Heart right ventricle (tissue), 16 donors: ENCODE results near the gene SDF2L1. TPM values are rescaled to one million over a fixed set of nuclear protein-coding genes. Genes with fewer than 3 reads are reported as not detected.
"Not testable (repeated sequence)": the region's sequence is repeated elsewhere in the genome, so short reads cannot be mapped to it uniquely, and the experiment has no call there.

Source experiments
- ATAC-seq, 8 donors: fragments of 200-7000 bp; cut with Tn5 transposase; one replicate each; pipeline ENCODE4 v1.9.1; 2020; ENCODE audit warnings: mild to moderate bottlenecking in 8 of 8, moderate library complexity in 8 of 8, moderate number of reproducible peaks in 1 of 8
- DNase-seq, 2 donors: peaks; one replicate each; pipeline ENCODE4 v3.0.0-alpha.2; 2020
- H3K27ac ChIP-seq, 10 donors: fragments of 200-600 bp; sonication (generic) in 2 of 10; one replicate each; pipeline versions ENCODE4 v1.5.0 to v1.8.0; 2020 to 2022; ENCODE audit warnings: mild to moderate bottlenecking in 3 of 10
- H3K27me3 ChIP-seq, 7 donors: fragments of 200-600 bp; one replicate each; pipeline ENCODE4 v1.8.0; 2021 to 2022; ENCODE audit warnings: mild to moderate bottlenecking in 2 of 7
- H3K36me3 ChIP-seq, 9 donors: fragments of 200-600 bp; sonication (generic) in 1 of 9; one replicate each; pipeline versions ENCODE4 v1.5.0 to v1.8.0; 2020 to 2022; ENCODE audit warnings: mild to moderate bottlenecking in 2 of 9
- H3K4me1 ChIP-seq, 9 donors: fragments of 200-600 bp; sonication (generic) in 1 of 9; one replicate each; pipeline versions ENCODE4 v1.5.0 to v1.8.0; 2020 to 2022; ENCODE audit warnings: mild to moderate bottlenecking in 4 of 9
- H3K4me3 ChIP-seq, 10 donors: fragments of 200-600 bp; sonication (generic) in 2 of 10; one replicate each; pipeline versions ENCODE4 v1.5.0 to v1.8.0; 2020 to 2022; ENCODE audit warnings: mild to moderate bottlenecking in 7 of 10, moderate library complexity in 2 of 10
- H3K9me3 ChIP-seq, 11 donors: fragments of 200-600 bp in 10 of 11; sonication (generic) in 2 of 11; one replicate each; pipeline versions ENCODE4 v1.5.0 to v1.8.0; 2013 to 2022; ENCODE audit warnings: mild to moderate bottlenecking in 2 of 11, control low read depth in 1 of 11, moderate library complexity in 1 of 11
- WGBS, 2 donors: extraction: QIAGEN DNeasy Blood & Tissue Kit; methylation state at CpG; one replicate each; pipeline ENCODE4 v1.1.7; 2013; ENCODE audit warnings: inconsistent platforms in 1 of 2; 5-methylcytosine and 5-hydroxymethylcytosine counted together
- intact Hi-C, 10 donors: fragments of 100-400 bp; cut with DNase I; formaldehyde crosslinking; loops; one replicate each; pipeline versions ENCODE4 v1.11.1 to v1.14.2; 2022
- polyA plus RNA-seq, 2 donors: library from polyadenylated mRNA; stranded (reverse); fragments of 200-250 nt; gene quantifications; one replicate each; pipeline ENCODE4 v1.2.3, GENCODE V29; 2013
- total RNA-seq, 10 donors: library from RNA; stranded (reverse); fragmentation: NEBNext Ultra II Directional in 3 of 10; extraction: Animal tissue kit (Norgen Biotek cat#: 25700) in 3 of 10; gene quantifications; one replicate each; pipeline versions ENCODE4 v1.2.1 to v1.2.4, GENCODE V29; 2021 to 2023
- TF ChIP-seq, protein P1 (sequence below), 9 donors: fragments of 200-600 bp; sonication (generic) in 2 of 9; IDR thresholded peaks; one replicate each; pipeline versions ENCODE4 v1.5.0 to v1.8.0; 2021 to 2022; ENCODE audit warnings: antibody characterized with exemption in 9 of 9, mild to moderate bottlenecking in 5 of 9, moderate library complexity in 1 of 9
- donor health status: Arrhythmogenic right ventricular cardiomyopathy.
- donor health status: ischemic (EF 13 %, LVEDD 7.1; RV severe dilation, severe dysfunction).
- donor health status: healthy with polysubstance abuse.
- donor health status: DM: no; HTN: yes; CAD: no.
- donor health status: DM: no; HTN: no; CAD: no.
- donor health status: ischemic (EF 25% LVEDD 6.9; RV normal size, moderate dysfunction).
- donor health status: ischemic (EF 25% LVEDD 5.7; RV mildly dilated, moderate dysfunction).
- donor health status: healthy.
- donor health status: DM: yes; HTN: yes; CAD: no.
- donor health status: Ischemic cardiomyopathy.
- donor health status: ischemic (EF 35%, LVEDD 5.7; RV mildly dilated, moderate dysfunction).
- donor health status: nonischemic (EF 11% LVEDD 7.7; RV severe dilation, severe dysfunction).
- donor health status: DM: yes; HTN: yes; CAD: no.
- donor health status: PGD.
- donor health status: ischemic (EF 29% LVEDD 5.4; RV normal size, mild dysfunction).
- donor health status: nonischemic (EF 23%, LVEDD 6.1; RV moderate dilation, normal function).

Gene SDF2L1
- total and polyA plus RNA-seq, 12 donors, result 10.8 to 325 (median 18.3) TPM

DNA sequence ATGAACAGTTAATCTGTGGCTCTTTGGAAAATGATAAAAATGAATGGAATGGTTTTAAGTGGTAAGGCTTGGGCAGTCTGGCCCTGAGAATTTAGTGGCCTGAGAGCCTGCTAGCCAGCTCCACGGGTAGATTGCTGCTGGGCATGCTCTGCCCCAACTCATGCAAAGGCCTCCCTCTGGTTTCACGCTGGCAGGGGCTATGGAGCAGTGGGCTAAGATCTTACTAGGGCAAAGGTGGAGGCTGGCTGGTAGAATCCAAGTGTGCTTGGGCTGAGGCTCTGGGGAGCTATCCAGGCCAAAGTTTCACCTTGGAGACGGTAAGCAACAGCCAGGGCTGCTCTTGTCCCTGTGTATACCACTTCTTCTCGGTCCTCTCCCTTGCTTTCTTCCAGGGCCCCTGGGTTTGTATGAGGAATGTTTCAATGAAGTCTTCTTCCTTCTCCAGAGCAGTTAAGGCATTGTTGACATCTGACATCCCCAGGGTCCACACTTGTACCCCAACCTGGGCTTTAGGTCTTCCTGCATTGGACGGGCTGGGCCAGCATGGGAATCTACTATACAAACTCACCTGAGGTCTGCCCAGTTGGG lies 47.1 kb upstream of the SDF2L1 start:
- TF ChIP-seq, protein P1, sequence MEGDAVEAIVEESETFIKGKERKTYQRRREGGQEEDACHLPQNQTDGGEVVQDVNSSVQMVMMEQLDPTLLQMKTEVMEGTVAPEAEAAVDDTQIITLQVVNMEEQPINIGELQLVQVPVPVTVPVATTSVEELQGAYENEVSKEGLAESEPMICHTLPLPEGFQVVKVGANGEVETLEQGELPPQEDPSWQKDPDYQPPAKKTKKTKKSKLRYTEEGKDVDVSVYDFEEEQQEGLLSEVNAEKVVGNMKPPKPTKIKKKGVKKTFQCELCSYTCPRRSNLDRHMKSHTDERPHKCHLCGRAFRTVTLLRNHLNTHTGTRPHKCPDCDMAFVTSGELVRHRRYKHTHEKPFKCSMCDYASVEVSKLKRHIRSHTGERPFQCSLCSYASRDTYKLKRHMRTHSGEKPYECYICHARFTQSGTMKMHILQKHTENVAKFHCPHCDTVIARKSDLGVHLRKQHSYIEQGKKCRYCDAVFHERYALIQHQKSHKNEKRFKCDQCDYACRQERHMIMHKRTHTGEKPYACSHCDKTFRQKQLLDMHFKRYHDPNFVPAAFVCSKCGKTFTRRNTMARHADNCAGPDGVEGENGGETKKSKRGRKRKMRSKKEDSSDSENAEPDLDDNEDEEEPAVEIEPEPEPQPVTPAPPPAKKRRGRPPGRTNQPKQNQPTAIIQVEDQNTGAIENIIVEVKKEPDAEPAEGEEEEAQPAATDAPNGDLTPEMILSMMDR (IDR thresholded peaks at IDR 0.05), result no peak
- H3K9me3 ChIP-seq, result no peaks in the 10 kb centered on the region
- intact Hi-C loops, result no loop called here
- H3K4me1 ChIP-seq, result peaks cover 13 to 76% (median 54%) of the 10 kb centered on the region in 9 donors
- WGBS, 2 donors, result 66% methylated on average over 5 of the region's 5 CpGs
- H3K36me3 ChIP-seq, result peaks cover 0 to 68% (median 21%) of the 10 kb centered on the region in 9 donors
- no peaks in the 10 kb centered on the region for H3K27me3 ChIP-seq
- peak overlapping the region in 6 of 10 donors; percentile 23 to 59 (median 33) for H3K27ac ChIP-seq
- H3K4me3 ChIP-seq, result no peak overlapping the region
- ATAC-seq (peak; percentile 22 to 86 (median 53)), DNase-seq (peak in 1 of 2 donors; percentile 32)

DNA sequence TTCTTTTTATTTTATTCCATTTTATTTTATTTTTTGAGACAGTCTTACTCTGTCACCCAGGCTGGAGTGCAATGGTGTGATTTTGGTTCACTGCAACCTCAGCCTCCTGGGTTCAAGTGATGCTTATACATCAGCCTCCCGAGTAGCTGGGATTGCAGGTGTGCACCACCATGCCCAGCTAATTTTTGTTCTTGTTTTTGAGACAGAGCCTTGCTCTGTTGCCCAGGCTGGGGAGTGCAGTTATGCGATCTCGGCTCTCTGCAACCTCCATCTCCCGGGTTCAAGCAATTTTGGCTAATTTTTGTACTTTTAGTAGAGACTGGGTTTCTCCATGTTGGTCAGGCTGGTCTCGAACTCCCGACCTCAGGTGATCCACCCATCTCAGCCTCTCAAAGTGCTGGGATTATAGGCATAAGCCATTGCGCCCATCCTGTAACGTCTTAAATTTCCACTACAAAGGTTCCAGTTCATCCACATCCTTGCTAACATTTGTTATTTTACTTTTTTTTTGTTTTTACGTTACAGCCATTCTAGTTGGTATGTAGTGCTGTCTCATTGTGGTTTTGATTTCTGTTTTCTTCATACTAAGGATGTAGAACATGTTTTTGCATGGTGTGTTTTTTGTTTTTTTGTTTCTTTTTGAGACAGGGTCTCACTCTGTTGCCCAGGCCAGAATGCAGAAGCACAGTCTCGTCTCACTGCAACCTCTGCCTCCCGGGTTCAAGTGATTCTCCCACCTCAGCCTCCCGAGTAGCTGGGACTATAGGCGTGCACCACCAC lies 45.6 kb upstream of the SDF2L1 start:
- ATAC-seq, DNase-seq, H3K4me3 ChIP-seq, intact Hi-C loops, H3K9me3 ChIP-seq, H3K27ac ChIP-seq, H3K27me3 ChIP-seq: not testable (repeated sequence)
- Histone ChIP-seq H3K36me3 (peaks cover 0 to 66% (median 21%) of the 10 kb centered on the region in 9 donors), H3K4me1 (peaks cover 3 to 60% (median 38%) of the 10 kb centered on the region in 9 donors)
- 95 to 97% methylated on average over 13 of the region's 13 CpGs for WGBS, 2 donors

DNA sequence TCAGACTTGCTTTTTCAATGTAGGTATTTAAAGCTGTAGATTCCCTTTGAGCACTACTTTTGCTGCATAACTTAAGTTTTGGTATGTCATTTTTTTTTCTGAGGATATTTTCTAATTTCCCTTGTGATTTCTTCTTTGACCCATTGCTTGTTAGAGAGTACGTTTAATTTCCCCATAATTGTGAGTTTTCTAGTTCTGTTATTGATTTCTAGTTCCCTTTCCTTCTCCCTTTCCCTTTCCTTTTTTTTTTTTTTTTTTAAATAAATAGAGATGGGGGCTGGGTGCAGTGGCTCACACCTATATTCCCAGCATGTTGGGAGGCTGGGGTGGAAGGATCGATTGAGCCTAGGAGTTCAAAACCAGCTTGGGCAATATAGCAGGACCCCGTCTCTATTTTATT lies 43.8 kb upstream of the SDF2L1 start:
- ATAC-seq (no peak), DNase-seq (no peak)
- Histone ChIP-seq H3K9me3 (no peaks in the 10 kb centered on the region), H3K4me3 (no peak overlapping the region), H3K4me1 (peaks cover 3 to 49% (median 35%) of the 10 kb centered on the region in 9 donors), H3K27ac (no peak overlapping the region), H3K27me3 (no peaks in the 10 kb centered on the region), H3K36me3 (peaks cover 0 to 63% (median 15%) of the 10 kb centered on the region in 9 donors)
- TF ChIP-seq, protein P1 (IDR thresholded peaks at IDR 0.05), result no peak
- 82 to 87% methylated on average over 3 of the region's 3 CpGs for WGBS, 2 donors
- intact Hi-C loops, result no loop called here

DNA sequence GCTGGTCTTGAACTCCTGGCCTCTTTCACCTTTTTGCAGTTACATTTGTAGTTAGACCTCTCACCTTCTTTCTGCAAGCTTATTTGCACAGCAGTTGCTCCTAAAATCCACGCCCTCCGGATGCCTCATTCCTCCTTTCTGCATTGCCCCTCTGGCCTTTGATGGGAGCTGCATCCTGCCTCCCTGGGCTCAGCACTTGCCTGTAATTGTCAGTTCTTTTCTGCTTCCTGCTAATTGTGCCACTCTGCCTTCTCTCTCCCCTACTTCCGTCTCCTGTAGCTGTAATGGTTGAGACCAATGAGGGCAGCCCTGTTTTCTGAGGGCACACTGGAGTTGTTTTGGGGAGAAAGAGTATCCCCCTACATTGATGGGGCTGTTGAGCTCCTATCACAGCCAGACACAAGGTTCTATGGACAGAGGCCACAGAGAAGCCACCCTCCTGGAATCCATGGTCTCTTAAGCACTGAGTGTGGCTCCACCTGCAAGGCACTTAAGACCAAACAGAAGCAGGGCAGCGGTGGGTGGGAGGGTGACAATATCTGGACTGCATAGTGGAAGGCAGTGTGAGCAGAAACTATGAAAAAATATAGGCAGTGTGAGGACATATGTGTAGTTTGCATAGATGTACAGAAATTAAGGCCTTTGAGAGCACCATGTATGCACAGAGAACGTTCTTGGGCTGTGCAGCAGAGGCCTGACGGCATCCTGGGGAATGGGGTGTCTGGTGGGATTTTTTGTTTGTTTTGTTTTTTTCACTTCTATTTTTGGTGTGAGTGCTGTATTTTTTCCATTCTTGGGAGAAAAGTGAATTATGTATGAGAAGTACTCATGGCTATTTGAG lies 42.8 kb upstream of the SDF2L1 start:
- 87% methylated on average over 6 of the region's 6 CpGs for WGBS, 2 donors
- Histone ChIP-seq H3K4me1 (peaks cover 0 to 45% (median 30%) of the 10 kb centered on the region in 9 donors), H3K36me3 (peaks cover 0 to 53% (median 5%) of the 10 kb centered on the region in 9 donors), H3K27me3 (no peaks in the 10 kb centered on the region), H3K4me3 (no peak overlapping the region), H3K27ac (no peak overlapping the region), H3K9me3 (no peaks in the 10 kb centered on the region)
- ATAC-seq (no peak), DNase-seq (no peak)
- intact Hi-C loops, result no loop called here
- TF ChIP-seq, protein P1 (IDR thresholded peaks at IDR 0.05), result no peak
